DMS 273 treated with DMSO at 0.1 percent for 48 hours (cell line): ENCODE measurements around the gene SBNO2.
"Not testable (repeated sequence)": the region's sequence is repeated elsewhere in the genome, so short reads cannot be mapped to it uniquely, and the experiment has no call there.

Experiments
- DNase-seq: peaks from one replicate; lab custom pipeline; 2025; lab: John Stamatoyannopoulos, UW

SBNO2 gene

DNA sequence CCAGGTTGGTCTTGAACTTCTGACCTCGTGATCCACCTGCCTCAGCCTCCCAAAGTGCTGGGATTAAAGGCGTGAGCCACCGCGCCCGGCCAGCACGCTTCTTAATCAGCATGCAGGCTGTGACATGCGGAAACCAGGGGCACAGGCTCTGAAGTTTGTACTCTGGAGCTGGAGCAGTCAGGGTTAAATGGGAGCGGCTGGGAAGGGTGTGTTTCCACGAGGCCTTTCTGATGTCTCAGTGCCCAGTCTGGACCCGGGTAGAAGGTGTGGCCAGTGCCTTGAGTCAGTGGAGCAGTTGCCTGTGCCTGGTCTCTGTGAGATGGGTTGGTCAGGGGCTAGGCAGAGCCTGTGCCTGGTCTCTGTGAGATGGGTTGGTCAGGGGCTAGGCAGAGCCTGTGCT, 34.8 kb upstream of the SBNO2 start:
- DNase-seq = not testable (repeated sequence)

- DNase-seq = no peak
Observed at GRCh38 chr19:1206864-1207450, 32.9 kb upstream of the SBNO2 start.

DNA sequence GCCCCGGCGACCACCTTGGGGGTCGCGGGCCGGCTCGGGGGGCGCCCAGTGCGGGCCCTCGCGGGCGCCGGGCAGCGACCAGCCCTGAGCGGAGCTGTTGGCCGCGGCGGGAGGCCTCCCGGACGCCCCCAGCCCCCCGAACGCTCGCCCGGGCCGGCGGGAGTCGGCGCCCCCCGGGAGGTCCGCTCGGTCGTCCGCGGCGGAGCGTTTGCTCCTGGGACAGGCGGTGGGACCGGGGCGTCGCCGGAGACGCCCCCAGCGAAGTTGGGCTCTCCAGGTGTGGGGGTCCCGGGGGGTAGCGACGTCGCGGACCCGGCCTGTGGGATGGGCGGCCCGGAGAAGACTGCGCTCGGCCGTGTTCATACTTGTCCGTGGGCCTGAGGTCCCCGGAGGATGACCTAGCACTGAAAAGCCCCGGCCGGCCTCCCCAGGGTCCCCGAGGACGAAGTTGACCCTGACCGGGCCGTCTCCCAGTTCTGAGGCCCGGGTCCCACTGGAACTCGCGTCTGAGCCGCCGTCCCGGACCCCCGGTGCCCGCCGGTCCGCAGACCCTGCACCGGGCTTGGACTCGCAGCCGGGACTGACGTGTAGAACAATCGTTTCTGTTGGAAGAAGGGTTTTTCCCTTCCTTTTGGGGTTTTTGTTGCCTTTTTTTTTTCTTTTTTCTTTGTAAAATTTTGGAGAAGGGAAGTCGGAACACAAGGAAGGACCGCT, 32.2 kb upstream of the SBNO2 start:
- DNase-seq = no peak

- peak; percentile 90 for DNase-seq
Observed at GRCh38 chr19:1205114-1206099, 31.3 kb upstream of the SBNO2 start, which contains the start of gene STK11. TSS of gene STK11 (plus strand) at chr19:1205778. CDS start at chr19:1206914, 1,136 bp downstream.

DNA sequence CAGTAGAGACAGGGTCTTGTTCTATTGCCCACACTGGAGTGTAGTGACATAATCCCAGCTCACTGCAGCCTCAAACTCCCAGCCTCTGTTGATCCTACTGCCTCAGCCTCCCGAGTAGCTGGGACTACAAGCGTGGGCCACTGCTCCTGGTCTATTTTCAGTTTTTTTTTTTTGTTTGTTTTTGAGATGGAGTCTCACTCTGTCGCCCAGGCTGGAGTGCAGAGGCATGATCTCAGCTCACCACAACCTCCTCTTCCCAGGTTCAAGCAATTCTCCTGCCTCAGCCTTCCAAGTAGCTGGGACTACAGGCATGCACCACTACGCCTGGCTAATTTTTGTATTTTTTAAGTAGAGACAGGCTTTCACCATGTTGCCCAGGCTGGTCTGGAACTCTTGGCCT, 26.5 kb upstream of the SBNO2 start:
- not testable (repeated sequence) for DNase-seq

DNA sequence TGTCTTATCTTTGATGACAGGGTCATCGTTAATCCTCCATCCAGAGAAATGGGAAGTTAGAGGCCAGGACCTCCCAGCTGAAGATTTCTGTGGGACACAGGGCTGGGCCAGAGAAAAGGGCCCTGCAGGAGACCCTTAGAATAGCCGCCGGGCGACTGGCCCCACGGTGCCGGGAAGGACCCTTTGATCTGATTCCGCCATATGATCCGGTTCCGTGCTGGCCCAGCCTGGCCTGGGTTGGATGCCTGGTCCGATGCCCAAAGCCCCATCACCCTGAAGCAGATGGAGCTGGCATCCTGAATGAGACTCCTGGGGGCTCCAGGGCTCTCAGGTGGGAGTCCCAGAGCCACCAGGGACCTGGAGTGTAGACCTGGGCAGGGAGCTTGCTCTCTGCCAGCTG, 25.5 kb upstream of the SBNO2 start:
- DNase-seq = no peak

DNA sequence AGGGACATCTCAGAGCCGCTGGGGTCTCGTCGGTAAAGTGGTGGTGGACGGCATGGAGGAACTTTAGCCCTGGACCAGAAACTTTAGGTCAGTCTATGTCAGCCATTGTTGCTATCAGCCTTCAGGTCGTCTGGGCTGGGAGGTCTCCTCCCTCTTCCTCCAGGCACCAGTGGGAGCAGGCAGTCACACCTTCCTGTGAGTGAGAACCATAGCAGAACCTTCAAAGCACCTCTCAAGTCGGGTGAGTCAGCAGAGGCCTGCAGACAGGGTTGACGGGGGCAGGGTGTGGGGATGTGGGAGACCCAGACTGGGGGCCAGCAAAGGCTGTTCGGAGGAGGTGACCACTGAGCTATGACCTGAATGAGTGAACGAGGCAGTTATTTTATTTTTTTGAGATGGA, 15.4 kb upstream of the SBNO2 start:
- DNase-seq = no peak

GRCh38 chr19:1183543-1184172, 9.6 kb upstream of the SBNO2 start:
- DNase-seq = no peak

DNA sequence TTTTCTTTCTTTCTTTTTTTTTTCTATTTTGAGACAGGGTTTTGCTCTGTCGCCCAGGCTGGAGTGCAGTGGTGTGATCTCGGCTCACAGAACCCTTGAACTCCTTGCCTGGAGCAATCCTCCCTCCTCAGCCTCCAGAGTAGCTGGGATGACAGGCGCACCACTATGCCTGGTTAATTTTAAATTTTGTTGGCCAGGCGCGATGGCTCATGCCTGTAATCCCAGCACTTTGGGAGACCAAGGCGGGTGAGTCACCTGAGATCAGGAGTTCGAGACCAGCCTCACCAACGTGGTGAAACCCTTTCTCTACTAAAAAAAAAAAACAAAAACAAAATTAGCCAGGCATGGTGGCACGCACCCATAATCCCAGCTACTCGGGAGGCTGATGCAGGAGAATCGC, 8.7 kb upstream of the SBNO2 start:
- no peak for DNase-seq

- no peak for DNase-seq
Observed at GRCh38 chr19:1182068-1182467, 8.0 kb upstream of the SBNO2 start.

GRCh38 chr19:1181606-1182005, 7.5 kb upstream of the SBNO2 start:
- no peak for DNase-seq

DNA sequence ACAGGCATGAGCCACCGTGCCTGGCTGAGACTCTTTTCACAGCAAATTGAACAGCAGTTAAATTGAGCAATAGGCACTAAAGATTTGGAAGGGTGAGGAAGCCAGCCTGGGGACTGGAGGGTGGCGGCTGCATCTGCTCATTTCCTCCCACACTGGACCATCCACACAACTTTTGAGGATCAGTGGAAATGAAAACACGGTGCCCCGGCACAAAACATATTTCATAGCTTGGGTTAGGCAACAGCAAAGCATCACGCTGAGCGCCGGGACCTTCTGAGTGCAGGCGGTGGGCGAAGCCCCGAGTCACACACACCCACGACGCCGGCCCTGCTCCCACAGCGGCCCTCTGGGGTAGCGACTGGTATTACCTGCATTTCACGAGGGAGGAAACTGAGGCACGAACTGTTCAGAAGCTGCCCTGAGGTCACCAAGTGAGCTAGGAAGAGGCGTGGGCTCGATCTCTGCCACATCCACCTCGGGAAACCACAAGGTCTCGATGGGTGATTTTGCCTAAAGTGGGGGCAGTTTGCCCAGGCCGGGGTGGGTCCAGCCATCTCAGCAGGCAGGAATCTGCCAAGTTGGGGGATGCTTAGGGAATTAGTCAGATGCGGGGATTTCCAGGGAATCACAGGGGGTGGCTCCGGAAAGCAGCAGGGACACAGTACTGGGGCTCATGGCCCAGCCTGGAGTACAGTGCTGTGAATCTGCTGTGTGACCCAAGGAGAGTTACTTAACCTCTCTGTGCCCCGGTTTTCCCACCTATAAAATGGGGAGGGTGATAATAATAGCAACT, 3.5 kb upstream of the SBNO2 start:
- no peak for DNase-seq

DNA sequence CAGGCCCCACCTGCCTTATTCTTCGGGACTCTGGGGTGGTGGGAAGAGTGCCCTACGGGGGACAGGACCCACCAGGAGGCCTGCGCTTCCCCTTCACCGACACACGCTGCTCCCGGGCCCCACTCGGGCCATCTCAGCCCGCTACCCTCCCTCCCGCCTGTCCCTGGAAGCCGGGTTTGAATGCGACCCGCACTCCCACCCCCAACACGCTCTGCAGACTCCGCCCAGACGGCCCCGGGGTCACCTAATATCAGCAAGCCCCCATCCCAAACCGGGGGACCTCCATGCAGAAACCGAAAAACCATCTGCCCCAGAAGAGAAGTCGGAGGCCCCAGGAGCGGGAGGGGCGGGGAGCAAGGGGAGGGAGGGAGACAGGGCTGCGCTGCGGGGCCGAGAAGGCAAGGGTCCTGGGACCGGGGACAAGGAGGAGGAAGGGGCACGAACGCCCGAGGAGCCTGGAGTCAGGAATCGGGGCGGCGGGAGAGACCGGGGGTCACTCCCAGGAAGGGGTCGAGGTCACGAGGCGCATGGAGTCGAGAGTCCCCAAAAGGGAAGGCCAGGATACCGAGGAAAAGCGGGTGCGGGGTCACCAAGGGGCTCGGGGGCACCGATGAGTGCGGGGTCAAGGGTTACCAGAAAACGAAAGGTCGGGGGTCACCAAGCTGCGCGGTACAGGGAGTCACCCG, 766 bp downstream of the SBNO2 start:
- no peak for DNase-seq

GRCh38 chr19:1172353-1173158, 1.5 kb downstream of the SBNO2 start:
- DNase-seq = peak; percentile 77

DNA sequence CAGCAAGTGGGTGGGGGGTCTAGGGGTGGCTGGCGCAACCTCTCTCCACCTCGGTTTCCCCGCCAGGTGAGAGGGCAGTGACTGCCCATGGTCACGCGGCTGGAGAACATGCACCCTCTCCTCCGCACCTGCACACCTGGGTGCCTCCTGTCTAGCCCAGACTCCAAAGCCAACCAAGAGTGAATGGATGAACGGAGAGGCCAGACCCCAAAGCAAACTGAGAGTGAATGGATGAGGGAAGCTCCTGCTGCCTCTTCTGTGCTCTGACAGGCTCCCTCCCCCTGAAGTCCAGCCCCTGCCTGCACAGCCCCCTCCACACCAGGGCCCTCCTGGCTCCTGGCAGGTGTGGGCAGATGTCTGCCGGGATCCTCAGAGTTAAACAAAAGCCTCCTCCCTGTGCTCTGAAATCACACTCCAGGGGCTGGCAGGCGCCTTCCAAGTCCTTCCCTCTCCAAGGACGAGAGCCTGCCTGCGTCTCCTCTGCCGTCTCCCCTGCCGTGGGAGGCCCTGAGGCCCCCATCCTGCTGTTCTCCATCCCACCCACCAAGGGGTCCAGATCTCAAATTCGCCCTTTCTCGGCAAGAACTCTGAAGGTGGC, 2.2 kb downstream of the SBNO2 start:
- DNase-seq = no peak

GRCh38 chr19:1170938-1171754, 2.9 kb downstream of the SBNO2 start:
- DNase-seq = no peak

- DNase-seq = no peak
Observed at GRCh38 chr19:1169921-1170885, 3.9 kb downstream of the SBNO2 start.
